DMS153 (cell line): ENCODE measurements around the gene MIEF1.

Experiments used
- DNase-seq: peaks from one replicate; lab custom pipeline; 2025; lab: John Stamatoyannopoulos, UW

Gene MIEF1

DNA sequence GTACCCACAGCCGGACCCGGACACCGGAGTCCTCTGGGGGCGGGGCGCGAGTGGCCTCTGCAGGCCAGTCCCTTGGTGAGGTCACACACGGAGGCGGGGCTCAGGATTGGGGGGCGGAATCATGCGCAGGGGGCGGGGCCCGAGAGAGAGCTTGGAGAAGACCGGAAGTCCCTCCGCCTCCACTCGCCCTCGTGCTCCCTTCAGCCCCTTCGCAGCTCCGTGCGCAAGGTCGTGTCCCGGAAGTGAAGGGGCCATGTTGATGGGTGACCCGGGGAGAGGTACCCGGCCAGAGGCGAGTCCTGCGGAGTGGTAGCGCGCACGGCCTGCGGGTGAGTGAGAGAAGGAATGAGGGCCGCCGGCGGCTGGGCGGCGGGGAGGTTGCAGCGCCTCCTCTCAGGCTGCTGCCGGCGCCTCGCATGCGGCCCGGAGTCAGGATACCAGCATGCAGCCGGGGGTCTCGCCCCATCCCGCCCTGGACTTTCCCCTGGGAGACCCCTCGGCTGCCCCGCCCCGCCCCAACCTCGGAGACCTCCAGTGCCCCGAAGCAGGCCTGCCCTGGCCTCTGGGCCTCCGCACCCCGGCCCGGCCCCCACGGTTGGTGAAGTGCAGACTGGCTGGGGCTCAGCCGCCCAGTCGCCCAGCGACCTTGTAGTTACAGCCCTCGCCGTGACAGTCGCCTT lies at the start of gene MIEF1:
TSS of gene MIEF1 (plus strand) at position 182 of the 680 bp plus-strand sequence. CDS start 9,005 bp downstream, outside the sequence.
- DNase-seq, result peak; percentile 90

DNA sequence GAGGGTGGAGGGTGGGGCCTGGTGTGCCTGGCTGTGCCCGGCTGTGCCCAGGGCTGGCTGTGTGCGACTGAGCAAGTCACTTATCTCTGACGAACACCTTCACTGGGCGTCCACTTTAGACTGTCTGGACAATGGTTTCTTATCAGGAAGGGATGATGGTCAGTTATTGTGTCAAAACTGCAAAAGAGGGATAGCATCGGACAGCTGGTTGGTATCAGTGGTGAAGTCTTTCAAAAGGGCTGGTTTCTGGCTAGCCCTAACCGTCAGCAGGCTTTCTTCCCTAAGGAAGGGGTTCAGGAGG lies 49.4 kb upstream of the MIEF1 start:
- DNase-seq, result no peak

DNA sequence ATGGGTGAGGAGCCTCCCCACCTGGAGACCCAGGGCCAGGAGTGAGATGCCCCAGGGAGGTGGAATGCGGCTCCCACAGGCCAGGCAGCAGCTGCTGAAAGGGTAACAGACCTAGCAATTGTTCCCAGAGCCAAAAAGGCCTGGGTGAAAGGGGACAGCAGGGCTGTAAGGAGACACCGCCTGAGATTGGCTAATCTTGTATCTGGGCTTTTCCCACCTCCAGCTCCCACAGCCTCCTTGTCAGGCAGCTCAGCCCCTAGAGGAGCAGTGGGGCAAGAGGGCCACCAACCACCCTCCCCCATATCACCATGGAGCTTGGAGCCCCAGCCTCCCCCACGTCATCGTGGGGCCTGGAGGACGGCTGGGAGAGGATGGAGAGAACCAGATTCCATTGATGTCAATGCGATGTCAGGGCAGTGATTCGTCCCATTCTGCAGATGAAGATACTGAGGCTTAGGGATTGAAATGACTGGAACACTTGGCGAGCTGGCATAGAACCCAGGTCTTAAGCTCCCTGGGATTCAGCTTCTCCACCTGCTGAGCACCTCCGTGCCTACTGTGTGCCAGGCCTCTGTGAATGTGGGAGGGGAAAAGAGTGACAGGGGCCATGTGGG lies 48.2 kb upstream of the MIEF1 start:
- DNase-seq, result no peak

DNA sequence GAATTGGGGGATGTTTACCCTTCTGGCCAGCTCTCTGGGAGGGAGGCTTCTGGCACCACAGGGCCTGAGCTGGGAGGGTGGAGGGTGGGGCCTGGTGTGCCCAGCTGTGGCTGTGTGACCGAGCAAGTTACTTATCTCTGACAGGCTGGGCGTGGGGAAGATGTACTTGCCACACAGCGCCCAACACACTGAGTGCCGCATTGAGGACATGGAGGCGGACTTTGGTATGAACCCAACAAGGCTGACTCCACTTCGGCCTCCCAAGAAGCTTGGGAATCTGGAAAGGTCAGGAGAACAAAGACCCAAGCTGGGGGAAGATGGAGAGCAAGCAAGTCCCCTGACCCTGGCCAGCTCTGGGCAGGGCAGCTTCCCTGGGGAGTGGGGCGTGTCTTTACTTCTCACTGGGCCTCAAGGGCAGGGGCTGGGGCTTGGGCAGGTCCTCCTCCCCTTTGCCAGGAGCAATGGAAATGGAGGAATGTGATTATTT lies 47.7 kb upstream of the MIEF1 start:
- no peak for DNase-seq

DNA sequence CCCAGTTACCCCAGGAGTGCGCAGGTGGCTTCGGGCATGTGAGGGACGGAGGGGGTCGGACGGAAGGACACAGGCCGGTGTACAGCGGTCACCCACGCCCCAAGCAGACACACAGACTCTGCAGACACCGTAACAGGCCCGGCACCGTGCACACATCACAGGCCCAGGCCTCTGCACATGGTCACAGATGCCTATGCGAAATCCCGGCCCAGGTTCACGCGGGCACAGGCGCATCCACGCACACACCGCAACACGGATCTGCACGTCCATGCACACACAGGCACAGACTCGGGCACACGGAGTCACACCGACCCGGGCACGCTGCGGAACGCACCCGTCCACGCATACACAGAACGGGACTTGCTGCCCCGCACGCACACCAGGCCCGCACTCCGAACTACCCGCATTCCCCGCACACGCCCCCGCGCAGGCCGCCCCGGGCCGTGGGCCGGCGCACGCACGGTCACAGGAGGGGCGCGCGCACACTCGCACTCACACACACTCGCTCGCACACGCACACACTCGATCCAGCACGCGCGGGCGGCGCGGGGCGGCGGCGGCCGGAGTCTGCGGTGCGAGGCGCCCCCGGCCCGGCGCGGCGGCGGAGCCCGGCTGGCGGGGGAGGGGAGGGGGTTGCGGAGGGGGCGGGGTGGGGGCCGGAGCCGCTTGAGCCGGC lies 45.4 kb upstream of the MIEF1 start, which contains the start of gene MGAT3:
TSS of gene MGAT3 (plus strand) at position 491 of the 676 bp plus-strand sequence. CDS start 30,336 bp downstream, outside the sequence.
- no peak for DNase-seq

DNA sequence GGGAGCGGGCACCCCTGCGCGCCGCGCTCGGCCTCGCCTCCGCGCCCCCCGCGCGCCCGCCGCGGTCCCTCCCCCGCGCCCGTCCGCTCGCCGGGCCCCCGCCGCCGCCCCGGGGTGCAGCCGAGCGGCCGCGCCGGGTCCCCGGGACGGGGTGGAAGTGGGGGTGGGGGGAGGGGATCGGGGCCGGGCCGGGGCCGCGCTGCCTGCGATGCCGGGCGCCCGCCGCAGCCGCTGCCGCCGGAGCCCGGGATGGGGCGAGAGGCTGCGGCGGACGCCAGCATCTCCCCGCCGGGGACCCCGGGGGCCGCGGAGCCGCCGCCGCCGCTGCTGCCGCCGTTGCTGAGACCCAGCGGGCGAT lies 44.9 kb upstream of the MIEF1 start:
- DNase-seq, result no peak

DNA sequence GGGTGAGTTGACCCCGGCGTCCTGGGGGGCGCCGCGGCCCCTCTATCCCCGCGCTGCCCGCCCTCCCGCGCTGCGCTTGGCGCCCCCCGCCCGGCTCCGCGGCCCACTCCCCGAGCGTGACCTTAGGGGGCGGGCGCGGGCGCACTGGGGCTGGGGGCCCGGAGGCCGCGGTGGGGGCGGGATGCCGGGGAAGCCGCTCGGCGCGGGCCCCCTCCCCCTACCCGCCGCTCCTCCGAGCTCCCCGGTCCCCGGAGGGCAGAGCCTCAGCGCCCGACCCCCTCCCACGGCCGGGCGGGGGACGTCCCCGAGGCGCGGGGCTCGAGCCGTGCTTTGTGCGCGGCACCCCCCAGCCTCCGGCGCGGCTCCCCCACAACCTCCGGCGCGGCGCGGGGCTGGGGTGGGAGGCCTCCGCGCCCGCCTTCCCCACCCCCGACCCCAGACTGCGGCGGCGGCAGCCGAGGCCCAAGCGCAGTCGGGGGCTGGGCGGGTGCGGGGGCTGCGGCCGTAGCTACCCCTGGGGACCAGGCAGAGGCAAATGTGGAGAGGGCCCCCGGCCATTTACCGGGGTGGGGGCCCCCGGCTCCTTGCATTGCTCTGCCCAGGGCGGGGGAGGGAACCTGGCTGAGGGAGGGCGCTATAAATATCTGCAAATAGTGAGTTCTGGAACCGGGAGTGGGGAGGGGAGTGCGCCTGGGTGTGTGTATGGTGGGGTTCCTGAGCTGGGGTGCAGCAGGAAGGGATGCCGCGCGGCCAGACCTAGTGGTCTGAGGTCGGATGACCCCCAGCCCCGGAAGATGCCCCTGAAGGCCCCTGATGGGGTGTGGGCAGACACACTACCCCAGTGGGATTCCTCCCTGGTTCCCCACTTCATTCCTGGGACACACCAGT lies 44.3 kb upstream of the MIEF1 start:
- no peak for DNase-seq

DNA sequence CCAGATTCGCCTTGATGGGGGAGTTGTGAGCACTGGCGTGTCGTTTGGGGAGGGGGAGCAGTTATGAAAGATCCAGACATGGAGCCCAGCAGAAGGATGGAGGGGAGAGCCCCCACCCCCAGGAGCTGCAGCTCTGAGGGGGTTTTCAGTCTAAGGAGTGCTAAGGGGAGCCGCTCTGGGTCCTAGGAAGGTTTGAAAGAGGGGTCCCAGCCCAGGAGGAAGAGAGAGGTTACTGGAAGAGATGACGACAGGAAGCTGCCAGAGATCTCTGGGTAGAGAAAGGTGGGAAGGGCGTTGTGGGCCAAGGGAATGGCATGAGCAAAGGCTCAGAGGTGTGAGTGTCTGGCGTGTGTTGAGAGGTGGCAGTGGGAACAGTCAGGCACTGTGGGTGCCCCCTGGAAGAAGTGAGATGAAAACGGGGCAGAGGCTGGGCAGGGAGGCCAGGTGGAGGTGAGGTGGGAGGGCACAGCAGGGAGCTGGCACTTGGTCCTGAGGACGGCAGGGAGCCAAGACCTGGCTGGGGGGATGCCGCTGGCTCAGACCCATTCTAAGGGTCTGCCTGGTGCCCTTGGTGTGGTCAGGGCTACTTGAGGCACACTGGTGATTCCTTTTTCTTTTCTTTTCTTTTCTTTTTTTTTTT lies 43.5 kb upstream of the MIEF1 start:
- DNase-seq, result no peak

DNA sequence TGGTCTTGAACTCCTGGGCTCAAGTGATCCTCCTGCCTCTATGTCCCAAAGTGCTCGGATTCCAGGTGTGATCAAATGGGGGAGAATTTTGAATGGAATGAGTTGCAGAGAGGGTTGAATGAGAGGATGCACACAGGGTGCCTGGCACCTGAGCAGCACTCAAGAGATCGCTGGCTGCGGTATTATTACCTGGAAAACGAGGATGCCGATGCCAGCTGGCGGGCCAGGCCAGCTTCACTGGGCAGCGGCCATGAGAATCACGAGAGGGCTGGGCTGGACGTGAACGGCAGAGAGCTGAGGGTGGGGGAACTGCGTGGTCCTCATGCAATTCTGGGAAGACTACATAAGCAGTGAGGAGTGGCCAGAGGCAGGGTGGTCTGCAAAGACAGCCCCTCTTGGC lies 42.4 kb upstream of the MIEF1 start:
- DNase-seq, result no peak

DNA sequence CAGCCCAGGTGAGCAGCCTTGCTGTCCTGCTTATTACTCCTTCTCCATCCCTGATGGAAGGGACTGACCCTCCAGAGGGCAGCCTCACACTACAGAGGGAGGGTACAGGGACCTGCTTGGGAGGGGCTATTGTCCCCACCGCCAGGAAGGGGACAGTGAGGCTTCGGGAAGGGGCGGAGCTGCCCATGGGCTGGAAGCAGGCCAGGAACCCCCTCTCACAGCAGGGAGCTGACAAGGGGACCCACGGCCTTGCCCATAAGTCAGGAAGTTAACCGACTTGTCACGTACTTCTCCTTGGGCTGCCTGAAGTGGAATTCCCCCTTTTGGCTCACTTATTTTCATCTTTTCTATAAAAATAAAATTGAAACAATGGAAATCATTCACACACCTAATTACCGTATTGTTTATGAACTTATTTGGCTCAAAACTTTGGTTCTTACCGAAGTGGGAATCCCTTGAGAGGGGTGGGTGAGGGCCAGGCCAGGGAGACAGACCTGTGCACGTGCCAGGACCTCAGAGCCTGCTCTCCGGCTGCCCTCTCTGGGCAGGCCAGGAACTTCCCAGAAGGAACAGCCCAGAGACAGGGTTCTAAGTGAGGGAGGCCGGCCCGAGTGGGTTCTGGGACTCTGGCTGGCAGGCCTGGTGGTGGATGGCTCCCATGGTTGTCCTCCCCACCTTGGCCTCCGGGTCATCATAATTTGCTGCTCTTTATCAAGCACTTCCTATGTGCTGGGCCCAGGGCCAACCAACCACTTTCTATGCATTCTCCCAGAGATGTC lies 39.5 kb upstream of the MIEF1 start:
- no peak for DNase-seq

DNA sequence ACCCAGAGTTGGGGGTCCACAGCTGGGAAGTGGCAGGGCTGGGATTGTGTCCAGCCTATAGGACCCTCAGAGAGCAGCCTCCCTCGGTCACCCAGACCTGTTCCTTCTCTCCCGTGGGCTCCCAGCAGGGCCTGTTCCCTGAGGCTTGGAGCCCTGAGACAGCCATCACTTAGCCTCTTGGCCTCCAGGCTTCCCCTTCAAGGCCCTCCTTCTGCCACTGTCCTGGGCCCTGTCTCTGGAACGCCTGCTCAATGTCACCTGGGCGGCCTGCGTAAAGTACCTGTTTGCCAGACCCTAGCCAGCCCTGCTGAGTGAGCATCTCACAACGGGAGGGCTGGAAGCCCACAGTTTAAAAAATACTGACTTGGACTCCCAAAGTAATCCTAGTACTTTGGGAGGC lies 38.8 kb upstream of the MIEF1 start:
- no peak for DNase-seq

DNA sequence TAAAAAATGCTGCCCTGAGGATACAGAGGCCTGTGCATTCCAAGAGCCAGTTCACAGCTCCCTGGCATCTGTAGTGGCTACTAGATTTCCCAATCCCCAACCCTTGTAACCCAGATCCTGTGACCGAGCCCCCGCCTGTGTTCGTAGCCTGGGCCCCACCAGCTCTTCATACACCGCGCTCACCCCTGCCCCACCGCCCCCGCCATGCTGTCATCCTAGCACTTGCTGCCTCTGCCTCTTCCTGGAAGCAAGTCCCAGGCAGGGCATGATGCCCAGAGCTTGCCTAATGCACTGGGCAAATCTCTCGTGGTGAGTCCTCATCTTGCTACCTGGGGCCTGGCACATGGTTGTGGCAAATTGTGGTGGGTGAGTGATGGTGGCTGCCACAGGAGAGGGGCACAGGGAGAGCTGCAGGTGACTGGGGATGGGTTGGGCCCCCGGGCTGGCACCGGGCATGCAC lies 38.1 kb upstream of the MIEF1 start:
- DNase-seq, result no peak

DNA sequence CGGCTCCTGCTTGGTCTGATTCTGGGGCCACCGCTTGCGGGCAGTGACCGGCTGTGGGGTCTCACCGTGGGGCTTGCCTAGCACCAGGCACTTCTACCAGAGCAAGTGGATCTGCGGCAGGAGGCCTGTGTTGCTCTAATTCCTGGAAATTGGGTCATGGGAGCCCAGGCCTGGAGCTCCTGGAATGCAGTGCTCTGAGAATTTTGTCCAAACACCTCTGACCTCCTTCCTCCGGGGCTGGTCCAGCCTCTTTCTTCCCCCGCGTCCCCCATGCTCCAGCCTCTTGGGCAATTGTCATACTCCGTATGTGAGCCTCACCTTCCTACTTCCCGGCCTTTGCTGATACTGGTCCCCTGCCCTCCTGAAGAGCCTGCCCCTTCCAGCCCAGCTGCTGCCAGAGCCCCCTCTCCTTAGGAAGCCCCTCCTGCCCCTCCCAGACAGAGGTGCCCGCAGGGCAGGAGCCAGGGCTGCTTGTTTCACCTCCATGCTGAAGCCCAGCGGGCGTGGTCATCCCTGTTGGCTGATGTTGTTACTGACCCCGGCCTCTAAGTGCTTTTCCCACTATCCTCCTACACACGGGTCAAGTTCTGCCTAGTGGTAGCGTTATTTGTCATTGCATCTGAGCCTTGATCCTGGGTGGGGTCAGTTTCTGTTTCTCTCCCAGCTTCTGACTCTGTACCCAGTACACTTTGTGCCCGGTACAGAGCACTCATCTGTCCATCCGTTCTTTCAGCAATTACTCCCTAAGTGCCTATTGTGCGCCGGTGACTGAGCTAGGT lies 35.7 kb upstream of the MIEF1 start:
- DNase-seq, result no peak

DNA sequence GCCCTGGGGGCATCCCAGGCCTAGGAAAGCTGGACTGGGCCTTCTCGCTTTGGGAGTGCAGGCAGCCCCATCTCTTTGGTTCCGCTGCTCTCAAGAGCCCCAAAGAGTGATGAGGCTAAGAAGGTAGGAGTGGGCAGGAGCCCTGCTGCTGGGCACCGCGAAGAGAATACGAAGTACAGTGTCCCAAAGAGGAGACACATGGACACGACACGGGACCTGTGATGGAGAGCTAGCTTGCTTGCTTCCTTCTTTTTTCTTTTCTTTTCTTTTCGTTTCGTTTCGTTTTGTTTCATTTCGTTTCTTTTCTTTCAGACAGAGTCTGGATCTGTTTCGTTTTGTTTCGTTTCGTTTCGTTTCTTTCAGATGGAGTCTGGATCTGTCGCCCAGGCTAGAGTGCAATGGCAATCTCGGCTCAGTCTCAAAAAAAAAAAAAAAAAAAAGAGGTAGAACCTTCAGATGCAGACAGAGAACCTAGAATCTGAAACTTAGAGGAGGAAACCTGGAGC lies 34.6 kb upstream of the MIEF1 start:
- no peak for DNase-seq

DNA sequence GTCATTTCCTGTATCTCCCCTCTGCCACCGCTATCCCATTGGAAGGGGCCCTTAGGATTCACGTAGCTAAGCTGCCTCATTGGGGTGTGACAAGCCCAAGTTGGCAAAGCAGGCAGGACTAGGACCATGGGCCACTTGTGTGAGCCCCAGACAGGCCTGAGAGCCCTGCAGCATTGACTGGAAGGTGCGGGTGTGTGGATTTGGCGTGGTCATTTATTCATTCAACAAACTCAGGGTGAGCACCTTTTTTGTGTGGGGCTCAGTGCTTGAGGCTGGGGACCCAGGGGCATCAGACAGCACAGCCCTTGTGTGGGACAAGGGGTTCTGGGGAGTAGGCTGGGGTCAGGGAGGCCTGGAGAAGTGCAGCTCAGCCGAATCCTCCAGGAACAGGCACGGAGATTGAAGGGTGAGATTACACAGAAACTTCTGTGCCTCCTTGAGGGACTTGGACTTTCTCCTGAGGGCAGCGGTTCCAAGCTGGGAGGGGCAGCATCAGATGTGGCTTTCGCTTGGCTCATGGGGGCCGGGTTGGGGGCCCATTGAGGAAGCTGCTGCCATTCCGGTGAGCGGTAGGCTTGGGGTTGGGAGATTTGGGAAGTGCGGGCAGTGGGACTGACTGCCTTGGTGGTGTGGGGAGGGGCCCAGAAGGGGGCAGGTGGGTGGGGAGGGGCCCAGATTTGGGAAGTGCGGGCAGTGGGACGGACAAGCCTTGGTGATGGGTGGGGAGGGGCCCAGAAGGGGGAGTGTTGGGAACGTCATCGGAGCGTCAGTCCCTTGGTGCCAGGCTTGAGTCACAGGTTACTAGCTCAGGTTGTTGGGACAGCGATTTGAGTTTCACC lies 33.4 kb upstream of the MIEF1 start:
- DNase-seq, result no peak

DNA sequence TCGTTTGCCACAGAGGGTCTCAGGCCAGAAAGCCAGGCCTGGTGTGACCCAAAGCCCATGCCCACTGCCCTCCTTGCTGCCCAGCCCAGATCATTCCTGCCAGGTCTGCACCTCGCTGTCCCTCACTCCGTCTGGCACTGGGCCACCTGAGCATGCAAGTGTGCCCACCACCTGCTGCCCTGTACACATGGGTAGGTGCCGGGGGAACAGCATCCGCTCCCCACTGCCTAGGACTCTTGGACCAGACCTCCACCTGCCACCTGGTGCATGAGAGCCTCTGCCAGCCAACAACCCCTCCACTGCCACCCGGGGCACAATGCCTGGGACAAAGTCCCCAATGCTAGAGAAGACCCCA lies 32.8 kb upstream of the MIEF1 start:
- no peak for DNase-seq

DNA sequence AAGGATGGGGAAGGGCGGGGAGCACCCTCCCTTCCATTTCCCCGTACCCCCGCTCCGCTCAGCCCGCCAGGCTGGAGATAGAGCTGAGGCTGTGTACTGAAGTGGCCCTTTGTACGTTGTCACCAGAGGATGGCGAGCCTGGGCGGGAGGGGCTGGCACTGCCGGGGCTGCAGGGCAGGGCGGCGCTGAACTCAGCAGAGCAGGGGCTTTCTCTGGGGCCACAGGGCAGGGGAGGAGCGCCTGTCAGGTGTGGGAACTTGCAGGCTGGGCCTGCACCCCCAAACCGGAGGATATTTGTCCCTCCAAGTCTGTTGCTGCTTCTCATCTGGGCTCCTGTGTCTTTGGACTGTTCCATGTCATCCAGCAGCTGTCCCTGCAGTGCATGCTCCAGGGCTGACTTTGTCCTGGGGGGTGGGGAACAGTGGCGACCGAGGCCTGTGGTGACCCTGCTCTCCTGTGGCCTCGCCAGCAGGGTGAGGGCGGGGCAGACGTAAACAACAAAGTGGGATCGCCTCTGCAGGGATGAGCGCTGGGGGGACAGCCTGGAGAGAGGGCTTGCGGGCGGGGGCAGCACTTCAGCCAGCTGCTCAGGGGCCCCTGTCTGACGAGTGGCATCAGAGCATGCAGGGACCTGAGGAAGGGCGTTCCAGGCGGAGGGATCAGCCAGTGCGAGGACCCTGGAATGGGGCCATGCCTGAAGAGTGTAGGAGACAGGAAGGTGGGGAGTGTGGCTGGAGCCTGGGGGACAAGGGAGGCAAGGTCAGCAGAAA lies 32.2 kb upstream of the MIEF1 start:
- DNase-seq, result no peak
